GM19099 (cell line): Measurements from ENCODE around the gene PITPNC1.

Source experiments
- POLR2A ChIP-seq: IDR thresholded peaks from 3 replicates; pipeline ENCODE4 v1.6.1; 2011; ENCODE audit warnings: low read depth; ENCODE audit not compliant: insufficient read length; ENCODE audit errors: extremely low read depth

The PITPNC1 gene

GRCh38 chr17:67458203-67458602 lies 81.1 kb downstream of the PITPNC1 start:
- no peak for TF ChIP-seq POLR2A

- TF ChIP-seq POLR2A: no peak
Measured at GRCh38 chr17:67459985-67460384, 82.9 kb downstream of the PITPNC1 start.

GRCh38 chr17:67461228-67461780 lies 84.2 kb downstream of the PITPNC1 start:
- no peak for TF ChIP-seq POLR2A

GRCh38 chr17:67461876-67462275 lies 84.8 kb downstream of the PITPNC1 start:
- TF ChIP-seq POLR2A: no peak

- no peak for TF ChIP-seq POLR2A
Measured at GRCh38 chr17:67466251-67466796, 89.2 kb downstream of the PITPNC1 start.

- no peak for TF ChIP-seq POLR2A
Measured at GRCh38 chr17:67467500-67468455, 90.7 kb downstream of the PITPNC1 start.

- no peak for TF ChIP-seq POLR2A
Measured at GRCh38 chr17:67469208-67469980, 92.3 kb downstream of the PITPNC1 start.

GRCh38 chr17:67470163-67470562 lies 93.1 kb downstream of the PITPNC1 start:
- no peak for TF ChIP-seq POLR2A

- TF ChIP-seq POLR2A: no peak
Measured at GRCh38 chr17:67471118-67471517, 94.0 kb downstream of the PITPNC1 start.

GRCh38 chr17:67474081-67474661 lies 97.1 kb downstream of the PITPNC1 start:
- TF ChIP-seq POLR2A: no peak

GRCh38 chr17:67475161-67475937 lies 98.3 kb downstream of the PITPNC1 start:
- TF ChIP-seq POLR2A: no peak

- TF ChIP-seq POLR2A: no peak
Measured at GRCh38 chr17:67476787-67477335, 99.8 kb downstream of the PITPNC1 start.

GRCh38 chr17:67477687-67478086 lies 100.6 kb downstream of the PITPNC1 start:
- no peak for TF ChIP-seq POLR2A
